Astrocyte of the cerebellum (primary cell): Measurements from ENCODE around the gene COBLL1.

Experiments
- DNase-seq: peaks from one replicate; pipeline ENCODE4 v3.0.0-alpha.2; 2011; ENCODE audit warnings: low read depth
- H3K4me3 ChIP-seq: 2 replicates; pipeline ENCODE4 v1.5.1; 2011; ENCODE audit warnings: mild to moderate bottlenecking, low read depth, low read length, moderate library complexity
- CTCF ChIP-seq: IDR thresholded peaks from 2 replicates; pipeline ENCODE4 v1.5.1; 2012; ENCODE audit warnings: low read length, low read depth, moderate library complexity, mild to moderate bottlenecking; ENCODE audit errors: missing control alignments
- in situ Hi-C: cut with HindIII; loops from 2 replicates; pipeline ENCODE4 v1.10.0; 2017; ENCODE audit warnings: low sequenced_read_pairs

COBLL1 gene

DNA sequence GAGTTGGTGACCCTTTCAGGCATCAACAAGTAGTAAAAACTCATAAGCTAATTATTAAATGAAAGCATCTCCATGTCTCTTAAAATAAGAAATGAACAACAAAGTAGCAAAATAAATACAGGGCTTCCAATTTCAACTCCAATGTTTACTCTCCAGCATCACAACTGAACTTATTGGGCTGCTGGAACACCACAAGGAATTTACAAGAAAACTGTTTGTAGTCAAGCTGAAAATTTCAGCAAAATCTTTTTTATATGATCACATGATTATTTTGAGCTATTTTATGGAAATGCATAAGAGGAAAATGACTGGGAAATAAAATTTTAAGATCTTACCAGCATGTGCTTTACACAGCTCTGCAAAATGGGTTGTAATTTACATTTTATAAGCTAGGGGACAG, 28.1 kb downstream of the COBLL1 start:
- DNase-seq, result no peak
- TF ChIP-seq CTCF, result no peak
- no peak overlapping the region for H3K4me3 ChIP-seq
- in situ Hi-C loops, result no loop called here

DNA sequence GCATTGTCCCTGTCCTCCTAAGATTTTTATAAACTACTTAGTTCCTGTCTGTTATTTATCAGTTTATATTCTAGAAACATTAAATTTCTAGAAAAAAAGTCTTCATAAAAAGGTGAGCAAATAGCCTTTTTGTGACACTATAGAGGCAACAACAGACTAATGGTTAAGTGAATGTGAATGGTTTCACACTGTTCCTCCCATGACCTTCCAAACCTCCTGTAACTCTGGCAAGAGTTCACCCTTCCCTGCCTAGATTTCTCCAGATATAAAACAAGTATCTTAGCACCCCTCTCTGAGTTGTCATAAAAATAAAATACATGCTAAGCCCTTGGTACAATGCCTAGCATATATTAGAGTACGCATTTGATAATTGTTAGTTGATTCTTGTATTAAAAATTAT, 29.2 kb downstream of the COBLL1 start:
- no peak for DNase-seq
- no peak overlapping the region for H3K4me3 ChIP-seq
- in situ Hi-C loops, result no loop called here
- TF ChIP-seq CTCF, result no peak

GRCh38 chr2:164811819-164812218, 29.8 kb downstream of the COBLL1 start:
- no peak overlapping the region for H3K4me3 ChIP-seq
- no peak for TF ChIP-seq CTCF
- DNase-seq, result no peak
- in situ Hi-C loops, result no loop called here

GRCh38 chr2:164810843-164811242, 30.8 kb downstream of the COBLL1 start:
- in situ Hi-C loops, result no loop called here
- no peak overlapping the region for H3K4me3 ChIP-seq
- DNase-seq, result no peak
- no peak for TF ChIP-seq CTCF

DNA sequence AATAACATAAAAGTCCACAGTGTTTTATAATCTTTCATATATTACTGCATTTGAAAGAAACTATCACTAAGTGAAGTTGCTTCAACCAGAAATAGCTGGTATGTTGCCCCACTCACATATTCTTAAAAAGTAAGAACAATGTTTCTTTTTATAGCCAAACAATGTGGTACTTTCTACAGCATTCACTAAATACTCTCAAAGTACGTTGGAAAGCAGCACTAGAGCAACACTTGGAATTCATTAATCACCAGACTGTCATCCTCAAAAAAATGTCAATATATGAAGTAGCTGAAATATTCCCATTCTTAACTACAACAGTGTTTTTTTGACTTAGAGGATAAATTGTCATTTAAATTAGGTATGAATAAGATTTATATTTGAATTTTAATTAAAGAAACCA, 32.8 kb downstream of the COBLL1 start:
- in situ Hi-C loops, result no loop called here
- no peak for DNase-seq
- H3K4me3 ChIP-seq, result no peak overlapping the region
- TF ChIP-seq CTCF, result no peak

- in situ Hi-C loops, result no loop called here
- no peak for TF ChIP-seq CTCF
- H3K4me3 ChIP-seq, result no peak overlapping the region
- DNase-seq, result no peak
Measured at GRCh38 chr2:164803776-164804466, 37.7 kb downstream of the COBLL1 start.
